Neural cell (in vitro differentiated cells): Measurements from ENCODE around the gene PTPRD. TPM values are rescaled to one million over a fixed set of nuclear protein-coding genes. Genes with fewer than 3 reads are reported as not detected.

Source experiments
- H2AFZ ChIP-seq: fragments of 200-600, 300-800 bp; sonication (generic), shearing (Covaris generic); 2 replicates; pipeline ENCODE4 v1.6.0; 2014; ENCODE audit warnings: low read depth, mild to moderate bottlenecking, antibody characterized with exemption, low read length, moderate library complexity
- H3F3A ChIP-seq: fragments of 200-600 bp; shearing (Covaris generic); 2 replicates; pipeline ENCODE4 v1.6.1; 2016; ENCODE audit warnings: mild to moderate bottlenecking, moderate library complexity, mixed read lengths, antibody characterized with exemption, low read length; ENCODE audit not compliant: insufficient read depth, poor library complexity, severe bottlenecking
- H3K27ac ChIP-seq: fragments of 200-600, 300-800 bp; sonication (generic), shearing (Covaris generic); 2 replicates; pipeline ENCODE4 v1.5.1; 2014; ENCODE audit warnings: mild to moderate bottlenecking, low read length, moderate library complexity
- H3K27me3 ChIP-seq: fragments of 300-800, 200-600 bp; sonication (generic), shearing (Covaris generic); 2 replicates; pipeline ENCODE4 v1.6.0; 2014; ENCODE audit warnings: mild to moderate bottlenecking, low read depth, low read length, moderate library complexity; ENCODE audit not compliant: insufficient read depth
- H3K36me3 ChIP-seq: fragments of 300-800, 200-600 bp; sonication (generic), shearing (Covaris generic); 2 replicates; pipeline ENCODE4 v1.5.1; 2014; ENCODE audit warnings: mild to moderate bottlenecking, antibody characterized with exemption, low read length, moderate library complexity; ENCODE audit not compliant: insufficient read depth
- H3K4me2 ChIP-seq: fragments of 300-800, 200-600 bp; sonication (generic), shearing (Covaris generic); 2 replicates; pipeline ENCODE4 v1.6.0; 2014; ENCODE audit warnings: mild to moderate bottlenecking, low read length
- H3K4me3 ChIP-seq: fragments of 300-800, 200-600 bp; sonication (generic), shearing (Covaris generic); 2 replicates; pipeline ENCODE4 v1.5.1; 2014; ENCODE audit warnings: mild to moderate bottlenecking, low read length, moderate library complexity
- H3K79me2 ChIP-seq: fragments of 200-600 bp; shearing (Covaris generic); replicated peaks from 2 replicates; pipeline ENCODE4 v1.6.0; 2014; ENCODE audit warnings: mild to moderate bottlenecking, low read length, moderate library complexity; ENCODE audit not compliant: insufficient read depth
- H3K9ac ChIP-seq: fragments of 300-800, 200-600 bp; sonication (generic), shearing (Covaris generic); 2 replicates; pipeline ENCODE4 v1.6.1; 2016; ENCODE audit warnings: mild to moderate bottlenecking, low read length, mixed read lengths
- H3K9me2 ChIP-seq: fragments of 200-600 bp; shearing (Covaris generic); 2 replicates; pipeline ENCODE4 v1.6.1; 2016; ENCODE audit warnings: mild to moderate bottlenecking, low read length, mixed read lengths; ENCODE audit not compliant: insufficient read depth
- H3K9me3 ChIP-seq: fragments of 200-600, 300-800 bp; sonication (generic), shearing (Covaris generic); 2 replicates; pipeline ENCODE4 v1.6.1; 2016; ENCODE audit warnings: mild to moderate bottlenecking, mixed run types, low read length, moderate library complexity, mixed read lengths
- H4K20me1 ChIP-seq: fragments of 200-600 bp; shearing (Covaris generic); 2 replicates; pipeline ENCODE4 v1.6.1; 2016; ENCODE audit warnings: mild to moderate bottlenecking, mixed run types; ENCODE audit not compliant: insufficient read depth
- CTCF ChIP-seq: fragments of 450-650 bp; IDR thresholded peaks from 2 replicates; pipeline ENCODE4 v1.5.1; 2014; ENCODE audit warnings: antibody characterized with exemption, mild to moderate bottlenecking, moderate library complexity; ENCODE audit not compliant: poor library complexity, severe bottlenecking
- EP300 ChIP-seq: fragments of 450-650 bp; conservative IDR thresholded peaks from 2 replicates; pipeline ENCODE4 v1.6.1; 2014; ENCODE audit warnings: antibody characterized with exemption, mild to moderate bottlenecking, moderate library complexity; ENCODE audit not compliant: poor library complexity, severe bottlenecking
- EZH2 ChIP-seq: fragments of 200-600, 300-800 bp; shearing (Covaris generic), sonication (generic); IDR thresholded peaks from 2 replicates; pipeline ENCODE4 v1.6.1; 2014; ENCODE audit warnings: antibody characterized with exemption, low read length, borderline replicate concordance, mild to moderate bottlenecking; ENCODE audit not compliant: insufficient read depth, poor library complexity, severe bottlenecking
- MXI1 ChIP-seq: fragments of 450-650 bp; conservative IDR thresholded peaks from 2 replicates; pipeline ENCODE4 v1.6.1; 2014; ENCODE audit warnings: antibody characterized with exemption, mild to moderate bottlenecking; ENCODE audit not compliant: poor library complexity, severe bottlenecking
- POLR2AphosphoS5 ChIP-seq: IDR thresholded peaks from 2 replicates; pipeline ENCODE4 v1.6.1; 2012
- RAD21 ChIP-seq: fragments of 450-650 bp; conservative IDR thresholded peaks from 2 replicates; pipeline ENCODE4 v1.6.1; 2014; ENCODE audit warnings: antibody characterized with exemption, mild to moderate bottlenecking, moderate library complexity
- REST ChIP-seq: IDR thresholded peaks from 2 replicates; pipeline ENCODE4 v1.6.1; 2012; ENCODE audit warnings: borderline replicate concordance
- SMC3 ChIP-seq: fragments of 450-650 bp; conservative IDR thresholded peaks from 2 replicates; pipeline ENCODE4 v1.6.1; 2014; ENCODE audit warnings: antibody characterized with exemption, mild to moderate bottlenecking, moderate library complexity; ENCODE audit not compliant: poor library complexity
- TAF1 ChIP-seq: IDR thresholded peaks from 2 replicates; pipeline ENCODE4 v1.6.1; 2012; ENCODE audit warnings: low read depth
- polyA plus RNA-seq: library from polyadenylated mRNA; depleted of rRNA; stranded (reverse); fragments of >200 nt; gene quantifications from 2 replicates; pipeline ENCODE4 v1.2.3, GENCODE V29; 2014

PTPRD gene
- polyA plus RNA-seq, 1 donor from 2014 or later = 143 TPM

GRCh38 chr9:8429157-8429556, 2183.6 kb downstream of the PTPRD start:
- Histone ChIP-seq H2AFZ (no peak overlapping the region), H3K27me3 (no peaks in the 10 kb centered on the region), H3K4me3 (no peak overlapping the region), H3K4me2 (no peak overlapping the region), H3K9ac (no peak overlapping the region), H4K20me1 (no peaks in the 10 kb centered on the region), H3K27ac (no peak overlapping the region), H3K79me2 (no peaks in the 10 kb centered on the region), H3K9me2 (no peaks in the 10 kb centered on the region), H3K36me3 (no peaks in the 10 kb centered on the region), H3K9me3 (no peaks in the 10 kb centered on the region), H3F3A (no peaks in the 10 kb centered on the region)
- TF ChIP-seq EP300 (no peak), REST (no peak), MXI1 (no peak), CTCF (no peak), TAF1 (no peak), RAD21 (no peak), EZH2 (no peak), POLR2AphosphoS5 (no peak), SMC3 (no peak)

- no peaks in the 10 kb centered on the region for H3K79me2 ChIP-seq
- no peaks in the 10 kb centered on the region for H3K27me3 ChIP-seq
- H3K9ac ChIP-seq = no peak overlapping the region
- TF ChIP-seq SMC3 = no peak
- TF ChIP-seq TAF1 = no peak
- TF ChIP-seq POLR2AphosphoS5 = no peak
- no peak for TF ChIP-seq EZH2
- TF ChIP-seq EP300 = no peak
- TF ChIP-seq MXI1 = no peak
- no peak for TF ChIP-seq REST
- TF ChIP-seq RAD21 = no peak
- no peak for TF ChIP-seq CTCF
- H3K4me2 ChIP-seq = no peak overlapping the region
- H4K20me1 ChIP-seq = no peaks in the 10 kb centered on the region
- no peak overlapping the region for H3K4me3 ChIP-seq
- no peaks in the 10 kb centered on the region for H3F3A ChIP-seq
- H2AFZ ChIP-seq = no peak overlapping the region
- no peaks in the 10 kb centered on the region for H3K36me3 ChIP-seq
- no peaks in the 10 kb centered on the region for H3K9me3 ChIP-seq
- H3K27ac ChIP-seq = no peak overlapping the region
- no peaks in the 10 kb centered on the region for H3K9me2 ChIP-seq
These were observed 2184.4 kb downstream of the PTPRD start for GRCh38 chr9:8428389-8428788.
